ENCODE data around the gene PTPRZ1.
A peak's percentile ranks its signal among the peaks of the same experiment; 100 is the strongest.

The PTPRZ1 gene

GRCh38 chr7:122063146-122063545 is 190.2 kb downstream of the PTPRZ1 start:
- no peak for DNase-seq

- no peak for DNase-seq
These were observed 192.0 kb downstream of the PTPRZ1 start for GRCh38 chr7:122064971-122065370.

- no peak for DNase-seq
These were observed 194.1 kb downstream of the PTPRZ1 start for GRCh38 chr7:122067077-122067476.

- DNase-seq: no peak
These were observed 195.1 kb downstream of the PTPRZ1 start for GRCh38 chr7:122068046-122068445.

DNA sequence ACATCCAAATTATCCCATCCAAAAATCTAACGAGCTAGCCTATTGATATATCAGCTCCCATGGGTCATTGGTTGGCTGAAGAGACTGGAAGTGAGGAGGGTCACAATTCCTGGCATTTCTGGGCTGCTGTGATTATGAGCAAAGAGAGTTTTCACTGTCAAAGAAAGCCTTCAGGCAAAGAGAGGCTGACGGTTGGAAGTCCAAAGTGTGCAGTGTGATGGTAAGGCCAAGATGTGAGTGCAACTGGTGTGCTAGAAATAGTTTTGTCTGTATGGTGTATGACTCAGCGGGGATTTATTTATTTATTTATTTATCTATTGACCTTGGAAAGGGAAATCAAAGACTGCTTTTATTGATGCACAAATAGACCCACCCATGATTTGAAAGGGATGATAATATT is 196.0 kb downstream of the PTPRZ1 start:
- no peak for DNase-seq

DNA sequence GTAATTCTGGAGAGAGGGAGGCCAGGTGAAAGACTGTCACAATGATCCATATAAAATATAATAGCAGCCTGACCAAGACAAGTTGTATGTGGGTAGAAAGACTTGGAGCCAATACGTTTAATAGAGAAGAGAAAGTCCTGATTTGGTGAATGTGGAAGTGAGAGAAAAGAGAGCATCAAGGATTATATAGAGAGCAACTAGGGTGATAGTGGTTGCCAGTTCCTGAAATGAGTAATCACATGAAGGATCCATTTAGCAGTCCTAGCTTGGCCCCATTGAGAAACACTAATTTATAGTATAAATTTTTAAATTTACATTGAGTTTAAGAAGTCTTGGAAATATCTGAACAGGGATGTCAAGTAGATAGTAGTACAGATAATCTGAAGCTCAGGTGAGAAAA is 197.1 kb downstream of the PTPRZ1 start:
- DNase-seq: no peak

- DNase-seq: no peak
These were observed 197.9 kb downstream of the PTPRZ1 start for GRCh38 chr7:122070834-122071233.

DNA sequence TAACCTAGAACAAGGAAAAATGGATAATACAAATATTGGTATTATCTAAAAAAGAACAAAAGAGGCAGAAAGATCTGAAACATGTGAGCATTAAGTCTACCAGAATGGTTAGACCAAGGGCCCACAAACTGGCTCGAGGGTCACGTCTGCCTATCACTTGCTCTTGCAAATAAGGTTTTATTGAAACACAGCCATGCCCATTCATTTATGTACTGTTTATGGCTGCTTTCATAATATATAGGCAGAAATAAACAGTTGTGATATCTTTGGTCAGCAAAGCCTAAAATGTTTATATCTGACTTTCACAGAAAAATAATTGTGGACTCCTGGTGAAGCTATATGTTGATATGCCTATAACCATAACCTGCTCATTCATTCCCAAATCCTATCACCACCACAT is 199.3 kb downstream of the PTPRZ1 start:
- no peak for DNase-seq

DNA sequence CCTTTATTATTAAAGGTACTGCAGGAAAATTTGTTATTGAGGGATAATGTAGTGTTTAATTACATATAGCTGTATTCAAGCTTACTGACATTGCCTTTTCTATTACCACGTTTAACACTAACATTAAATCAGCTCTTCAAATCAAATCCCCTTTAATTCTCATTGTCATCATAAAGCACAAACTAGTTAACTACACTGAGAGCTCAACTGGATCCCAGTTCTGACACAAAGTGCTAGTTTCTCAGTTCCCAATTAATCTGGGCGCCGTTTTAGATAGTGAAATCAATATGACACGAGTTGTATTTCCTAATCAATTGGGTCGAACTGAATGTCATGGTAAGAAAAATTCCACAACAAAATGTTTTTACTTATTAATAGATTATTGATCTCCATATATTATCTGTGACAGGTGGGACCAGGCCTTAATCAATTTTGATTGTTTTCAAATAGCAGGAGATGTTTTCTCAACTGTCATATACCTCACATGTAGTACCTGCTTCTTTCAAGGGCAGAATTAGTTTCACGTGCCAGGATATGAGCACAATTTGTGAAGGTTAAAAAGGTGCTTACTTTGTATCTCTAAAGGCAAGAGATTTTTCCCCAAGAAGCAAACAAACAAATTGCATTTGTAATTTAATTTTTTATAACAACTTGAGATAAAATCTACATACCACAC is 200.1 kb downstream of the PTPRZ1 start:
- no peak for DNase-seq

- DNase-seq: no peak
These were observed 200.7 kb downstream of the PTPRZ1 start for GRCh38 chr7:122073635-122074034.

- DNase-seq: no peak
These were observed 209.2 kb downstream of the PTPRZ1 start for GRCh38 chr7:122082160-122082559.

DNA sequence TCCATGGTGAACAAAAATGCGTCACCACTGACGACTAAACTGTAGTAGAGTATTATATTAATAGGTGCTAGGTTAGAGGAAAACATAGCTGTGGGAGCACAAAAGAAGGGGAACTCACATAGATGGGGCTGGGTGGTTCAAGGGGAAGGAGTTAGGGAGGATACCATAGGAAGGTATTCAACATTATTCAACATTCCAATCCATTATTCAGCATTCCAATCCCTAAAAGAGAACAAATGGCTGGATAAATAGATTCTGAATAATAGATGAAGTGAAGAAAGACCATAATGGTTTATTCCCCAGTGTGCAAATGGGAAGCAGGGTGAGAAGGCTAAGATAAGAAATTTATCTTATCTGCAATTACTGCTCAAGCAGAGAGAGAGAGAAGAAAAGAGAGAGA is 209.7 kb downstream of the PTPRZ1 start:
- no peak for DNase-seq

- DNase-seq: peak; percentile 73
These were observed 220.2 kb downstream of the PTPRZ1 start for GRCh38 chr7:122092964-122093797.

DNA sequence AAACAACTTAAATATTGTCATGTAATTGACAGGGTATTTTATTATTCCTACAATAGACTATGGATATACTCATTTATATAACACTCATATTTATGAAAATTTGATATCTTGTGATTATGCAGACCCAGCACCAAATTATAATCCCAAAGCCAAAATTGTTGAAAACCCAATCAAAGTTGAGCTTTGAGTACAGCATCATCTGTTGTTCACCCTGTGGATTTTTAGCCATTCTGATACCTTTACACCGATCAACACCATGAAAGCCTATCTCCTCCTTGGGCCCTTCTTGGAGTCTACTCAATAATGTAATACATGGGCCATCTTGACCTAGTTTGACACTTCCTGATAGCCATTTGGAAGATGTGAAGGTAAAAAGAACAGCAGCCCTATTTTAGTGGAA is 221.6 kb downstream of the PTPRZ1 start:
- DNase-seq: no peak

- DNase-seq: no peak
These were observed 222.7 kb downstream of the PTPRZ1 start for GRCh38 chr7:122095642-122096041.

- DNase-seq: no peak
These were observed 227.1 kb downstream of the PTPRZ1 start for GRCh38 chr7:122100021-122100420.

GRCh38 chr7:122103064-122103463 is 230.1 kb downstream of the PTPRZ1 start:
- DNase-seq: no peak
